Thyroid gland (tissue), 4 donors: ENCODE measurements around the gene TBX3.

ENCODE experiments used
- POLR2A ChIP-seq, 2 donors: fragments of 450-650 bp; IDR thresholded peaks; one replicate each; pipeline ENCODE4 v1.6.1; 2017; ENCODE audit warnings: antibody characterized with exemption in 2 of 2, mild to moderate bottlenecking in 2 of 2, moderate library complexity in 1 of 2
- TF ChIP-seq, protein P1 (sequence below), 6 experiments: fragments of 200-600 bp in 3 of 6; fragments of 450-650 bp in 3 of 6; sonication (generic) in 3 of 6; IDR thresholded peaks; one replicate each; pipeline ENCODE4 v1.5.1; 2016 to 2019; ENCODE audit warnings: antibody characterized with exemption in 6 of 6, mild to moderate bottlenecking in 2 of 6, inconsistent platforms in 1 of 6, moderate library complexity in 1 of 6

GRCh38 chr12:114638790-114639435, 45.1 kb downstream of the TBX3 start:
- no peak for TF ChIP-seq POLR2A (IDR thresholded peaks at IDR 0.05)
- TF ChIP-seq, protein P1, sequence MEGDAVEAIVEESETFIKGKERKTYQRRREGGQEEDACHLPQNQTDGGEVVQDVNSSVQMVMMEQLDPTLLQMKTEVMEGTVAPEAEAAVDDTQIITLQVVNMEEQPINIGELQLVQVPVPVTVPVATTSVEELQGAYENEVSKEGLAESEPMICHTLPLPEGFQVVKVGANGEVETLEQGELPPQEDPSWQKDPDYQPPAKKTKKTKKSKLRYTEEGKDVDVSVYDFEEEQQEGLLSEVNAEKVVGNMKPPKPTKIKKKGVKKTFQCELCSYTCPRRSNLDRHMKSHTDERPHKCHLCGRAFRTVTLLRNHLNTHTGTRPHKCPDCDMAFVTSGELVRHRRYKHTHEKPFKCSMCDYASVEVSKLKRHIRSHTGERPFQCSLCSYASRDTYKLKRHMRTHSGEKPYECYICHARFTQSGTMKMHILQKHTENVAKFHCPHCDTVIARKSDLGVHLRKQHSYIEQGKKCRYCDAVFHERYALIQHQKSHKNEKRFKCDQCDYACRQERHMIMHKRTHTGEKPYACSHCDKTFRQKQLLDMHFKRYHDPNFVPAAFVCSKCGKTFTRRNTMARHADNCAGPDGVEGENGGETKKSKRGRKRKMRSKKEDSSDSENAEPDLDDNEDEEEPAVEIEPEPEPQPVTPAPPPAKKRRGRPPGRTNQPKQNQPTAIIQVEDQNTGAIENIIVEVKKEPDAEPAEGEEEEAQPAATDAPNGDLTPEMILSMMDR (IDR thresholded peaks at IDR 0.05) = no peak
